ENCODE results near the gene CCDC87.
"Not testable (repeated sequence)": the region's sequence is repeated elsewhere in the genome, so short reads cannot be mapped to it uniquely, and the experiment has no call there.

The CCDC87 gene

GRCh38 chr11:66616379-66617154, 23.7 kb upstream of the CCDC87 start, which contains the start of gene RBM14:
TSS of gene RBM14 (plus strand) at chr11:66616630. CDS start at chr11:66616721, 91 bp downstream.
- TF ChIP-seq CTCF (IDR thresholded peaks at IDR 0.05; ENCODE audit: control insufficient read depth, extremely low read depth, insufficient read depth), result no peak
- peak within 1 kb of the TSS; percentile 94 for H3K4me3 ChIP-seq (ENCODE audit: low read depth, low read length)
- DNase-seq (ENCODE audit: low read depth), result peak; percentile 98

DNA sequence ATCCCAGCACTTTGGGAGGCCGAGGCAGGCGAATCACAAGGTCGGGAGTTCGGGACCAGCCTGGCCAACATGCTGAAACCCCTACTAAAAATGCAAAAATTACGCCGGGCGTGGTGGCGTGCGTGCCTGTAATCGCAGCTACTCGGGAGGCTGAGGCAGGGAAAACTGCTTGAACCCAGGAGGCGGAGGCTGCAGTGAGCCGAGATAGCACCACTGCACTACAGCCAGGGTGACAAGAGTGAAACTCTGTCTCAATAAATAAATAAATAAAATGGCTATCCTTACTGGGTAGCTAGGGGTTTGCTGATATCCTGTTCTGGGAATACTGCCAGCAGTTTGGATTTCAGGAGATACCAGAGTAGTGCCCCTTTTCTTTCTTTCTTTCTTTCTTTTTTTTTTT, 21.2 kb upstream of the CCDC87 start:
- H3K4me3 ChIP-seq (ENCODE audit: low read depth, low read length), result no peak overlapping the region
- no peak for TF ChIP-seq CTCF (IDR thresholded peaks at IDR 0.05; ENCODE audit: control insufficient read depth, extremely low read depth, insufficient read depth)
- no peak for DNase-seq (ENCODE audit: low read depth)

GRCh38 chr11:66612458-66612857, 19.6 kb upstream of the CCDC87 start:
- no peak for DNase-seq (ENCODE audit: low read depth)
- no peak for TF ChIP-seq CTCF (IDR thresholded peaks at IDR 0.05; ENCODE audit: control insufficient read depth, extremely low read depth, insufficient read depth)
- no peak overlapping the region for H3K4me3 ChIP-seq (ENCODE audit: low read depth, low read length)

GRCh38 chr11:66609721-66610617, 17.1 kb upstream of the CCDC87 start:
- H3K4me3 ChIP-seq (ENCODE audit: low read depth, low read length), result no peak overlapping the region
- DNase-seq (ENCODE audit: low read depth), result no peak
- no peak for TF ChIP-seq CTCF (IDR thresholded peaks at IDR 0.05; ENCODE audit: control insufficient read depth, extremely low read depth, insufficient read depth)

GRCh38 chr11:66607126-66607834, 14.4 kb upstream of the CCDC87 start:
- DNase-seq (ENCODE audit: low read depth), result no peak
- TF ChIP-seq CTCF (IDR thresholded peaks at IDR 0.05; ENCODE audit: control insufficient read depth, extremely low read depth, insufficient read depth), result no peak
- H3K4me3 ChIP-seq (ENCODE audit: low read depth, low read length), result no peak overlapping the region

DNA sequence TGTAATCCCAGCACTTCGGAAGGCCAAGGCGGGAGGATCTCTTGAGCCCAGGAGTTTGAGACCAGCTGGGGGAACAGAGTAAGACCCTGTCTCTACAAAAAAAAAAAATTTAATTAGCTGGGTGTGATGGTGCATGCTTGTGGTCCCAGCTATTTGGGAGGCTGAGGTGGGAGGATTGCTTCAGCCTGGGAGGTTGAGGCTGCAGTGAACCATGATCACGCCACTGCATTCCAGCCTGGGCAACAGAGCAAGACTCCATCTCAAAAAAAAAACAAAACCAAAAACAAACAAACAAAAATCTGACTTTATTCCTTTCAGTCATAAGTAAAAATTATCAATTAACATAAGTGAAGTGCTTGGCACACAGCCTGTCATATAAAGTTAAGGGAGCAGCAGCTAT, 13.7 kb upstream of the CCDC87 start:
- DNase-seq (ENCODE audit: low read depth); H3K4me3 ChIP-seq (ENCODE audit: low read depth, low read length): not testable (repeated sequence)

- no peak for TF ChIP-seq CTCF (IDR thresholded peaks at IDR 0.05; ENCODE audit: control insufficient read depth, extremely low read depth, insufficient read depth)
- no peak overlapping the region for H3K4me3 ChIP-seq (ENCODE audit: low read depth, low read length)
- no peak for DNase-seq (ENCODE audit: low read depth)
These were observed 11.3 kb upstream of the CCDC87 start for GRCh38 chr11:66604155-66604554.

Measured in LNCaP clone FGC (cell line).